Measurements from ENCODE around the gene SH2D1A. TPM values are rescaled to one million over a fixed set of nuclear protein-coding genes. Genes with fewer than 3 reads are reported as not detected.

Gene SH2D1A
- total RNA-seq, 4 donors from 2014 or later = 0.54 to 7.7 (median 1.7) TPM

DNA sequence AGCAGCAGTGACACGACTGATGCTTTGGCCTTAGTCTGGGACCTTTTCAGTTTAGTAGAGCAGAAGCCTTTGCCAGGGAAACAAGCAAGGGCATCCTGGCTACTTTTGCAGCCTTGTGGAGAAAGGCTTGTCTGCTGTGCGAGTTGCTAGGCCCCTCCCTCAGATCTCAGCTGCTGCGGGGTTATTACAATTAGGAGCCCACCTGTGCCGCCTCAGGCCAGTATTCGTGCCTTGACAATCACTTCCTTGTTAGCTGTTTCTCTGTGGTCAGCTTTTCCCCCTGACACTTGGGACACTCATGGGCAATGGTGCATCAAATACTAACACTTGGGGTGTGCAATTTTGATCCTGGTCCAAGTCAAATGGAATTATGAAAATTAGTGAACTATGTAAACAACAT, 67.9 kb downstream of the SH2D1A start:
- WGBS, 2 donors (ENCODE audit: low coverage in 1 of 2) = 60 to 100% methylated on average over 1 of the region's 5 CpGs
- H3K9me3 ChIP-seq = no peaks in the 10 kb centered on the region
- TF ChIP-seq EP300 (IDR thresholded peaks at IDR 0.05) = no peak
- TF ChIP-seq POLR2A (IDR thresholded peaks at IDR 0.05) = no peak
- no peak for TF ChIP-seq POLR2AphosphoS5 (IDR thresholded peaks at IDR 0.05)
- TF ChIP-seq, protein P1, sequence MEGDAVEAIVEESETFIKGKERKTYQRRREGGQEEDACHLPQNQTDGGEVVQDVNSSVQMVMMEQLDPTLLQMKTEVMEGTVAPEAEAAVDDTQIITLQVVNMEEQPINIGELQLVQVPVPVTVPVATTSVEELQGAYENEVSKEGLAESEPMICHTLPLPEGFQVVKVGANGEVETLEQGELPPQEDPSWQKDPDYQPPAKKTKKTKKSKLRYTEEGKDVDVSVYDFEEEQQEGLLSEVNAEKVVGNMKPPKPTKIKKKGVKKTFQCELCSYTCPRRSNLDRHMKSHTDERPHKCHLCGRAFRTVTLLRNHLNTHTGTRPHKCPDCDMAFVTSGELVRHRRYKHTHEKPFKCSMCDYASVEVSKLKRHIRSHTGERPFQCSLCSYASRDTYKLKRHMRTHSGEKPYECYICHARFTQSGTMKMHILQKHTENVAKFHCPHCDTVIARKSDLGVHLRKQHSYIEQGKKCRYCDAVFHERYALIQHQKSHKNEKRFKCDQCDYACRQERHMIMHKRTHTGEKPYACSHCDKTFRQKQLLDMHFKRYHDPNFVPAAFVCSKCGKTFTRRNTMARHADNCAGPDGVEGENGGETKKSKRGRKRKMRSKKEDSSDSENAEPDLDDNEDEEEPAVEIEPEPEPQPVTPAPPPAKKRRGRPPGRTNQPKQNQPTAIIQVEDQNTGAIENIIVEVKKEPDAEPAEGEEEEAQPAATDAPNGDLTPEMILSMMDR (IDR thresholded peaks at IDR 0.05) = no peak
- no peaks in the 10 kb centered on the region for H3K27me3 ChIP-seq
- H3K4me3 ChIP-seq = no peak overlapping the region
- ATAC-seq = no peak
- no peak overlapping the region for H3K27ac ChIP-seq
- no peaks in the 10 kb centered on the region for H3K36me3 ChIP-seq
- no peaks in the 10 kb centered on the region for H3K4me1 ChIP-seq

DNA sequence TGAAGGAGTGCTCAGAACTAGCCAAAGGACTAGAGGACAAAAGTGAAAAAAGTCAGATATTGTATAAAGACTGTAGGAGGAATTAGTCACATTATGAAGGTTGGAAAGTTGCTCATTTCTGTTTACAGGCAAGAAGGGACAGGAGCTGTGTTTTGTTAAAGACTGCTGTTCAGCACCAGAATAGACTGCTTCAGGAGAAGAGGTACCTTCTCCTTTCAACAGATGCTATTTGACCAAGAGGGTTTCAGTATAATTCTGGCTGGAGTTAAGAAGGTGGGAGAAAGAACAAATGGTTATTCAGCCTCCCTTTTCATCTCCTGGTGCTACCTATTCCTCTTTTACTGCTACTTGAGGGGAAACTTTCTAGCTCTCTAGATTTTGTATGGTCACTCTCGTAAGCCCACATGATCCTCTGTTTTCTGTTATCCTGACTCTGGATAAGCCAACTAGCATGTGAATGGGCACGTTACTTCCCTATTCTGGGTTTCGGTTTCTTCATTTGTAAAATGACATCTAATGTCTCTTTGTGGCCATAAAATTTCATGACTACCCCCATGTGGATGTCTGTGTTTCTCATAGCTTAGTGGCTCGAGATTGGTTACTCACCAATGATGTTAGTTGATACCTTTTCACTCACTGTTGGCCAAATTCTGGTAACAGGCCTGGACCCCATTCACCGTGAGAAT, 68.9 kb downstream of the SH2D1A start:
- no peak for ATAC-seq
- no peaks in the 10 kb centered on the region for H3K9me3 ChIP-seq
- H3K4me1 ChIP-seq = no peaks in the 10 kb centered on the region
- H3K27ac ChIP-seq = no peak overlapping the region
- no peak for TF ChIP-seq POLR2A (IDR thresholded peaks at IDR 0.05)
- no peak for TF ChIP-seq POLR2AphosphoS5 (IDR thresholded peaks at IDR 0.05)
- TF ChIP-seq EP300 (IDR thresholded peaks at IDR 0.05) = no peak
- TF ChIP-seq, protein P1 (IDR thresholded peaks at IDR 0.05) = no peak
- 86 to 100% methylated on average over 2 to 5 of the region's 5 CpGs for WGBS, 2 donors (ENCODE audit: low coverage in 1 of 2)
- H3K27me3 ChIP-seq = no peaks in the 10 kb centered on the region
- H3K4me3 ChIP-seq = no peak overlapping the region
- H3K36me3 ChIP-seq = no peaks in the 10 kb centered on the region

DNA sequence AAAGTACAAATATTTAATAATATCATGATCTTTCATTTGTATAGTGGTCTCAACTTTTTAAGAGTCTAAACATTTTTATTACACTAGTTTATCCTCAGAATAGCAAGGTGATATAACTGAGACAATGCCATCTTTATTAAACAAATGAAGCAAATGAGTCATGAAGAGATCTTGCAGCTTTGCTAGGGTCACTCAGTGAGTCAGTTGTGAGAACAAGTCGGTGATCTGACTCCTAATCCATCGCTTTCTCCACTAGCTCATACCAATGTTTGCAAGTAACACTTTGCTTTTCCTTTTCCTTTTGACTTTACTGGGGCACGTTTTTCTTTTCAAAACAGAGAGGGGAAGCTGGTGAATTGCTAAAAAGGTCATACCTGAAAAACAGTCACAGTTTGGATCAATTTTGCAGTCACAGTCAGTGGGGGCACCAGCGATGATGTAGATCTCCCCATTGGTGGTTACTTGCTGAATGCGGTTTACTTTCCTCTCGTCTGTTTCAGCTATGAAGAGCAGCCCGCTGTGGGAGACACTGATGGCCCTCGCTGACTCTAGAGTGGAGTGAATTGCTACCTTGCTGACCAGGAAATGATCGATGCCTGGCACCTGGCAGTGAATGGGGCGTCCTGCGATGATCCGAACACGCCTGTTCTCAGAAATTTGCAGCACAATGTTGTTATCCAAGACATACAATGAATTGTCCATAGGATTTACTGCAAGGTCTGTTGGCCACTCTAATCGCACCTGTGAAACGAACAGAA, 75.7 kb downstream of the SH2D1A start:
- H3K36me3 ChIP-seq = no peaks in the 10 kb centered on the region
- ATAC-seq = no peak
- 64 to 70% methylated on average over 6 to 7 of the region's 15 CpGs for WGBS, 2 donors (ENCODE audit: low coverage in 1 of 2)
- H3K9me3 ChIP-seq = no peaks in the 10 kb centered on the region
- no peak for TF ChIP-seq EP300 (IDR thresholded peaks at IDR 0.05)
- TF ChIP-seq POLR2AphosphoS5 (IDR thresholded peaks at IDR 0.05) = no peak
- no peak for TF ChIP-seq POLR2A (IDR thresholded peaks at IDR 0.05)
- no peaks in the 10 kb centered on the region for H3K4me1 ChIP-seq
- no peak overlapping the region for H3K27ac ChIP-seq
- H3K27me3 ChIP-seq = no peaks in the 10 kb centered on the region
- H3K4me3 ChIP-seq = no peak overlapping the region

Small RNA genes lying within 50 kb of the gene (small RNA-seq; reads per million reads assigned to genes)
- 0 reads per million in 4 donors for gene AL022718.1

Other genes starting within 250 kb of the SH2D1A start
- gene TEX13D, start 13.9 kb upstream of the SH2D1A start, total RNA-seq = 1 to 10 TPM in 1 of 4 donors, under 1 TPM in 1, not detected in 2; 0.17 to 1.2 TPM

Measured in gastroesophageal sphincter (tissue), 4 donors.